Ovary (tissue), 3 donors: Measurements from ENCODE around the gene SPRED3.

ENCODE experiments used
- CTCF ChIP-seq, 3 donors: fragments of 450-650 bp in 2 of 3; fragments of 200-600 bp in 1 of 3; IDR thresholded peaks; one replicate each; pipeline versions ENCODE4 v1.5.1 to v1.8.0; 2016 to 2022; ENCODE audit warnings: antibody characterized with exemption in 3 of 3, mild to moderate bottlenecking in 1 of 3
- POLR2A ChIP-seq: fragments of 450-650 bp; IDR thresholded peaks from one replicate; pipeline ENCODE4 v1.6.1; 2017; ENCODE audit warnings: antibody characterized with exemption, mild to moderate bottlenecking, moderate library complexity
- donor health status: DM: no; HTN: no; CAD: no.

- TF ChIP-seq CTCF (IDR thresholded peaks at IDR 0.05) = no peak
- TF ChIP-seq POLR2A = no peak
Observed at GRCh38 chr19:38441657-38442348, 53.3 kb downstream of the SPRED3 start.
